ENCODE measurements around the gene GMDS. TPM values are rescaled to one million over a fixed set of nuclear protein-coding genes. Genes with fewer than 3 reads are reported as not detected.

Gene GMDS
- total and polyA plus RNA-seq, 2 experiments from 2014 or later, result 3.0 to 12.6 TPM

GRCh38 chr6:2272696-2273095 is 27.3 kb upstream of the GMDS start:
- Histone ChIP-seq H3F3A (ENCODE audit: insufficient read depth) (peaks cover 13% of the 10 kb centered on the region; the same call in 1 of the 2 replicates), H3K27me3 (replicated peaks; ENCODE audit: insufficient read depth) (no peaks in the 10 kb centered on the region), H3K27ac (no peak overlapping the region), H3K36me3 (ENCODE audit: low read depth) (no peaks in the 10 kb centered on the region), H4K20me1 (ENCODE audit: insufficient read depth) (no peaks in the 10 kb centered on the region), H3K4me1 (ENCODE audit: insufficient read depth) (peaks cover 16% of the 10 kb centered on the region), H2AFZ (no peak overlapping the region), H3K4me3 (no peak overlapping the region), H3K9me3 (ENCODE audit: low read depth) (no peaks in the 10 kb centered on the region), H3K9ac (no peak overlapping the region), H3K9me2 (ENCODE audit: insufficient read depth) (no peaks in the 10 kb centered on the region), H3K79me2 (ENCODE audit: insufficient read depth) (no peaks in the 10 kb centered on the region), H3K4me2 (ENCODE audit: unreplicated experiment) (no peak overlapping the region)
- DNase-seq, result no peak
- WGBS, 2 experiments (ENCODE audit: low coverage in 1 of 2, low lambda C conversion rate in 2 of 2, missing lambda C conversion rate in 2 of 2), result 62 to 64% methylated on average over 3 of the region's 3 CpGs
- in situ Hi-C loops (cut with MboI), result no loop called here
- TF ChIP-seq EZH2 (IDR thresholded peaks at IDR 0.05; ENCODE audit: insufficient read depth, poor library complexity, severe bottlenecking) (no peak), EZH2phosphoT487 (IDR thresholded peaks at IDR 0.05; ENCODE audit: insufficient read depth, low read depth) (no peak)

GRCh38 chr6:2270054-2270453 is 24.6 kb upstream of the GMDS start:
- no peaks in the 10 kb centered on the region for H3K79me2 ChIP-seq (ENCODE audit: insufficient read depth)
- 0 out of 2 replicates have a peak, but pooled peaks cover 2% of the 10 kb centered on the region for H3F3A ChIP-seq (ENCODE audit: insufficient read depth)
- no peak overlapping the region for H2AFZ ChIP-seq
- H3K9me3 ChIP-seq (ENCODE audit: low read depth), result no peaks in the 10 kb centered on the region
- H3K9ac ChIP-seq, result no peak overlapping the region
- peaks cover 13% of the 10 kb centered on the region for H3K4me1 ChIP-seq (ENCODE audit: insufficient read depth)
- no peak for TF ChIP-seq EZH2phosphoT487 (IDR thresholded peaks at IDR 0.05; ENCODE audit: insufficient read depth, low read depth)
- no peak for TF ChIP-seq EZH2 (IDR thresholded peaks at IDR 0.05; ENCODE audit: insufficient read depth, poor library complexity, severe bottlenecking)
- in situ Hi-C loops (cut with MboI), result no loop called here
- H3K4me2 ChIP-seq (ENCODE audit: unreplicated experiment), result no peak overlapping the region
- no peaks in the 10 kb centered on the region for H3K27me3 ChIP-seq (replicated peaks; ENCODE audit: insufficient read depth)
- H3K4me3 ChIP-seq, result no peak overlapping the region
- no peak overlapping the region for H3K27ac ChIP-seq
- H3K36me3 ChIP-seq (ENCODE audit: low read depth), result no peaks in the 10 kb centered on the region
- WGBS, 2 experiments (ENCODE audit: low coverage in 1 of 2, low lambda C conversion rate in 2 of 2, missing lambda C conversion rate in 2 of 2), result 89 to 91% methylated on average over 3 of the region's 3 CpGs
- no peaks in the 10 kb centered on the region for H4K20me1 ChIP-seq (ENCODE audit: insufficient read depth)
- no peaks in the 10 kb centered on the region for H3K9me2 ChIP-seq (ENCODE audit: insufficient read depth)
- DNase-seq, result no peak

- no peak overlapping the region for H3K9ac ChIP-seq
- 89 to 95% methylated on average over 1 of the region's 1 CpG for WGBS, 2 experiments (ENCODE audit: low coverage in 1 of 2, low lambda C conversion rate in 2 of 2, missing lambda C conversion rate in 2 of 2)
- no peak overlapping the region for H2AFZ ChIP-seq
- H3K36me3 ChIP-seq (ENCODE audit: low read depth), result peaks cover 3% of the 10 kb centered on the region; the same call in 1 of the 2 replicates
- H3K4me2 ChIP-seq (ENCODE audit: unreplicated experiment), result peak overlapping the region; percentile 35
- no peaks in the 10 kb centered on the region for H3K9me2 ChIP-seq (ENCODE audit: insufficient read depth)
- no peak overlapping the region for H3K27ac ChIP-seq
- H4K20me1 ChIP-seq (ENCODE audit: insufficient read depth), result no peaks in the 10 kb centered on the region
- in situ Hi-C loops (cut with MboI), result no loop called here
- no peaks in the 10 kb centered on the region for H3K27me3 ChIP-seq (replicated peaks; ENCODE audit: insufficient read depth)
- H3K4me3 ChIP-seq, result no peak overlapping the region
- no peak for DNase-seq
- H3K79me2 ChIP-seq (ENCODE audit: insufficient read depth), result no peaks in the 10 kb centered on the region
- TF ChIP-seq EZH2phosphoT487 (IDR thresholded peaks at IDR 0.05; ENCODE audit: insufficient read depth, low read depth) (no peak), EZH2 (IDR thresholded peaks at IDR 0.05; ENCODE audit: insufficient read depth, poor library complexity, severe bottlenecking) (no peak)
- peaks cover 10% of the 10 kb centered on the region for H3K4me1 ChIP-seq (ENCODE audit: insufficient read depth)
- H3K9me3 ChIP-seq (ENCODE audit: low read depth), result no peaks in the 10 kb centered on the region
- H3F3A ChIP-seq (ENCODE audit: insufficient read depth), result no peaks in the 10 kb centered on the region
Observed at GRCh38 chr6:2266841-2267240, 21.4 kb upstream of the GMDS start.

GRCh38 chr6:2266031-2266795 is 20.8 kb upstream of the GMDS start:
- Histone ChIP-seq H3K79me2 (ENCODE audit: insufficient read depth) (no peaks in the 10 kb centered on the region), H3K27me3 (replicated peaks; ENCODE audit: insufficient read depth) (no peaks in the 10 kb centered on the region), H3K4me1 (ENCODE audit: insufficient read depth) (peaks cover 10% of the 10 kb centered on the region), H3F3A (ENCODE audit: insufficient read depth) (no peaks in the 10 kb centered on the region), H3K4me3 (no peak overlapping the region), H3K9me2 (ENCODE audit: insufficient read depth) (no peaks in the 10 kb centered on the region), H3K36me3 (ENCODE audit: low read depth) (peaks cover 3% of the 10 kb centered on the region; the same call in 1 of the 2 replicates), H3K27ac (no peak overlapping the region), H3K9ac (no peak overlapping the region), H2AFZ (no peak overlapping the region), H4K20me1 (ENCODE audit: insufficient read depth) (no peaks in the 10 kb centered on the region), H3K9me3 (ENCODE audit: low read depth) (no peaks in the 10 kb centered on the region), H3K4me2 (ENCODE audit: unreplicated experiment) (peak overlapping the region; percentile 35)
- 67 to 69% methylated on average over 3 of the region's 3 CpGs for WGBS, 2 experiments (ENCODE audit: low coverage in 1 of 2, low lambda C conversion rate in 2 of 2, missing lambda C conversion rate in 2 of 2)
- in situ Hi-C loops (cut with MboI), result no loop called here
- peak; percentile 12 for DNase-seq
- TF ChIP-seq EZH2 (IDR thresholded peaks at IDR 0.05; ENCODE audit: insufficient read depth, poor library complexity, severe bottlenecking), result no peak
- no peak for TF ChIP-seq EZH2phosphoT487 (IDR thresholded peaks at IDR 0.05; ENCODE audit: insufficient read depth, low read depth)
